GM19238 (cell line): ENCODE data around the gene PSMB9.

Experiments
- DNase-seq: peaks from one replicate; pipeline ENCODE4 v3.0.0; 2011; ENCODE audit warnings: low spot score; ENCODE audit not compliant: insufficient read length

Gene PSMB9

DNA sequence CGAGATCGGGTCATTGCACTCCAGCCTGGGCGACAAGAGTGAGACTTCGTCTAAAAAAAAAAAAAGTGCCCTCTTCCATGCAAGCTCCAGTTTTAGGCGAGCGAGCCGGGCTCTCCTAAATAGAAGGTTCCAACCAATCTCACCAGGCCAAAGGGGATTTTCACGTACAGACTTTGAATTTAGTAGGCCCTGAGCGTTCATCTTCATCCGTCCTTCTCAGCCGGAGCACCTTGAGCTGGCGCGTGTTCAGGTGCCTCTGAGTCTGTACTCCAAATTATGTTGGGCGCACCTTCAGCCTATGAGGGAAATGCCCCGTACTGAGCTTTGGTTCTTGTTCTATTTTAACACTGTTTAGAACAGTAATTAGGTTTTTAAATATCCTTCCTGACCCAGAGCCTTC is 14.6 kb upstream of the PSMB9 start:
- no peak for DNase-seq

DNA sequence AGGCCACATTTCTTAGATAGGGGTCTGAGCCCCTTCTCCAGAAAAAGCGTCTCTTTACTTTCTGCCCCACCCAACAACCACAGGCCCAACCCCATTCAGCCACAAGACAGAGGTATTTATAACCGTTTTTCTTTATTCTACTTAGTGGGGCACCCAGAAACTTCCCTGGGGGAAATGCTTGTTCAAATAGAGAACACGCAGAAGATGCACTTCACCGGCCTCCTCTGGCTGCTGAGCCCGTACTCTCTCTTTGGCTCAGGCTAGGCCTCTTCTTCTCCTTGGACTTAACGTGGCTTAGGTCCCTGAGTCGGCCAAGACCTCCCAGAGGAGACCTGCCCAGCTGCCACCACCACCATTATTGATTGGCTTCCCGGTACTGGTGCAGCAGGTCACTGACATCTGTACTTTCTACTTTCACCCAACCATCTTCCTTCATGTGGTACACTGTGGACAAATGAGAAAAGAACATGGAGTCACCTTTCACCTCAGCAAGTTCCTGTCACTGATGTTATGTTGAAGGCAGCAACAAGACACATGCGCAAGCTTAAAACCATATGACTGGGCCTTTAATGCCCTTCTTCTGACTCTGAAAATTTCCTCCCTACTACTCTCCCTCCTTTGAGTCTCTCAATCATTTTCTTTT is 13.3 kb upstream of the PSMB9 start:
- no peak for DNase-seq

DNA sequence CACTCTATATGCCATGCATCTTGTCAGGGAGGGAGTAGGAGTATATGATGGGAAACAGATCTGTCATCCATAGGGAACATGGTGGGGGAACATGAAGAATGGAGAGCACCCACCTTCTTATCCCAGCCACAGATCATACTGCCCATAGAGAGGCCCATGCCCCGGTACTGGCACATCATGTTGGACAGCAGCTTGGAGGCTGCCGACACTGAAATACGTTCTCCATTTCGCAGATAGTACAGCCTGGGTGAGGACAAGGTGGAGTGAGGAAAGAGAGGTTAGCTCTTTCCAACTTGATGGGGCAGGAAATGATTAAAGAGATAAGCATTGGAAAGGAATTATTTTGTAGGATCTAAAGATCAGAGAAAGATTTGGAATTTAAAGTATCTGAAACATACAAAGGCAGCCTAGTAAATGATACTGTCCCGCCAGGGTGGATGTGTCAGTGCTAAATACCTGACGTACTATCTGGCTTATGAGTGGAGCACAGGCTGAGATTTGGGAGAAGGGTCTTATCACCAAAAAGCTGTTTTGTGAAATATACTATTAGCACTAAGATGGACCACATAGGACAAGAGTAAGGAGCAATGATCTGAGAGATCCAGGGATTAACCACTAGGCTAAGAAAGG is 11.9 kb upstream of the PSMB9 start:
- DNase-seq: no peak

DNA sequence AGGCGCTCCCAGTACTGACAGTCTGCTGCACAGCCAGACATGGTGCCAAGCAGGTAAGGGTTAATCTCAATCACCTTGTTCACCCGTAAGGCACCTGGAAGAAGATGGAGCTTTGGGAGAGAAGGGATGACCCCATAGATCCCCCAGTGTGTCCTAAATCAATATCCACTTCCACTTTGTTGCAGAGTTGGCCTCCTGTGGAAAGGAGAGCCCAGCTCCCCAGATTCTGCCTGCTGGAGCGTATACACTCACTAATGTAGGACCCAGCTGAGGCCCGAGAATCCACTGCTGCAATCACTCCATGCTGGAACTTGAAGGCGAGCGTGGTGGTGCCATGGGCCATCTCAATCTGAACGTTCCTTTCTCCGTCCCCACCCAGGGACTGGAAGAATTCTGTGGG is 11.3 kb upstream of the PSMB9 start:
- no peak for DNase-seq

DNA sequence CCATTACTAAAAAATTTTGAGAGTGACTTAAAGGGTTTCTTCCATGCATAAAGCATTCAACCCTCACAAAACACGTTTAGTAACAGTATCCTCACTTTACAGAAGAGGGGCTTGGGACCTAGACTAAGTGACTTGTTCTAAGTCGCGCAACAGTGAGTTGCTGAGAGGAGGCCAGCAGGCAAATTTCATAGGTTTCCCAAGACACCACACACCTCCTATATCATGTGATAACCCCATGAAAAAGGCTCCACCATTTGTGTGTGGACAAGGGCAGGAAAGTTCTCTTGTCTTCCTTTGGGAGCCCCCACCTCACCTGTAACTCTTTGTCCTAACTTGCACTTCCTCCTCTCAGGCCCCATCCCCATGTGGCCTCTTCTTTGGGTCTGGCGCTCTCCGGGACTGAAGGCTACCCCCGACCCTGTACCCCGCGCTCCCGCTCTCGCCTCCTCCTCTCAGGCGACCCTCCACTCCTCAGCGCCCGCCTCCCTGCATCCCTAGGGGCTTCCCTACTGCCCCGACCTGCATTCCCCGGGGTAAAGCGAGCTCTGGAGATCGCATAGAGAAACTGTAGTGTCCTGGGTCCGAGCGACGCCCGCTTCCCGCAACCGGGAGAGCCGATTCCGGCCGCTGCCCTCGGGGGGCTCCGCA is 10.5 kb upstream of the PSMB9 start:
- no peak for DNase-seq

DNA sequence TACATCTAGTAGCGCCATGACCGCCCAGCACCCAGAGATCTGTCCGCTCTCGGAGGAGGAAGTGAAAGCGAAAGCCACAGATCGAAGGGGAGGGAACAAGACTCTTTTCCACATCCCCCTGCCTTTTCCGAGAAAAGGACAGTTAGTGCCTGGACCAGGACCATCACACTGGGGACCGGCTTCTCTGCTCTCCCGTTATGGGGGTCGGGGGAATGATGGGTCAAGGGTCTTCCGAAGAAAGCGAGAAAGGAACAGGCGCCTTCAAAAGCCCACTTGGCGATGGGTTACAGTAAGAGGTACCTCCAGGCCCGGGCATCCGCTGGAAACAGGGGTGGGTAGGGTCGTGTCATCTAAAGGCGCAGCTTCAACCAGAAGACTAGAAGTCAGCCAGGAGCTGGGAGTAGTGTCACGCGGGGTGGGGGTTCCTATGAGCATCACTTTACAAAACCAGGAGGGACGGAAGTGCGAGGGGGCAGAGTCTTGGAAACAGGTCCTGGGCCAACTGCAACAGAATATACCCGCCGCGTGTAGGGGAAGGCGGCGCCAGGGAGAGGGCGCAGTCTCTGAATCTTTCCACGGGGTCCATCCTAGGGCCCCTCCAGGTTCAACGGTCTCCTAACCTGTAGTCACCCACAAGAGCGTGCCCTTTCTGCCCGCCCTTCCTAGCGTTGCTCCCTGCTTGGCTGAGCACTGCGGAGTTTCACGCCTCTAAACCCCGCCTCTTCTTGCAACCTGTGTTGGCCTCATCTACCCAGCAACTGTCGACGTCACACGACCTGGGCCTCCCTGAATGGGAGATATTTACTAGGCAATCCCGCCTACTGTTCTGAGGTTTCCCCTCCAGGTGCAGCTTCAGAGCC is 9.8 kb upstream of the PSMB9 start, which contains the start of gene PSMB8:
Gene PSMB8 (minus strand): TSS at position 69 of the 860 bp plus-strand sequence. CDS start 51 bp downstream, at position 18.
- peak; percentile 70 for DNase-seq

DNA sequence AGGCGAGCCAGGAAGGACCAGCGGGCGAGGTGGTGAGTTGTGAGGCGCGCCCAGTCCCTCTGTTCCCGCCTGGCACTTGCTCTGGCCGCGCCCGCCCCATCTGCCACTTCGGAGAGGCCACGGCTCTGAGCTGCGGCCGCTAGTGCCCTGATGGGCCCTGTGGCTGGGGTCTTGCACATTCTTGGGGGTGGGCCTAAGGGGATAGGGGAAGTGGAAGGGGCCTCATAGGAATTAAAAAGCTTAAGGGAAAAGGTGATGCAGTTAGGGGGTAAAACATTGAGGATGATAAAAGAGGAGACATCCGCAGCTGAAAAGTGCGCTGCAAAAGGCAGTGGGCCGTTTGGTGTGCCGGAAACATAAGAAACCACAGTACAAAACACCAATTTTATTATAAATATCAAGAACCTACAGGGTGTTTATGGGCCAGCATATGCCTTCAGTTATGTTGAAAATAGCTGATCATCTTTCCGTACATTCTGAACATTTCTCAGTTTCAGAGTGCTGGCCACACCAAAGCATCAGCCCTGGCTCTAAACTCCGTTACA is 9.1 kb upstream of the PSMB9 start:
- no peak for DNase-seq

DNA sequence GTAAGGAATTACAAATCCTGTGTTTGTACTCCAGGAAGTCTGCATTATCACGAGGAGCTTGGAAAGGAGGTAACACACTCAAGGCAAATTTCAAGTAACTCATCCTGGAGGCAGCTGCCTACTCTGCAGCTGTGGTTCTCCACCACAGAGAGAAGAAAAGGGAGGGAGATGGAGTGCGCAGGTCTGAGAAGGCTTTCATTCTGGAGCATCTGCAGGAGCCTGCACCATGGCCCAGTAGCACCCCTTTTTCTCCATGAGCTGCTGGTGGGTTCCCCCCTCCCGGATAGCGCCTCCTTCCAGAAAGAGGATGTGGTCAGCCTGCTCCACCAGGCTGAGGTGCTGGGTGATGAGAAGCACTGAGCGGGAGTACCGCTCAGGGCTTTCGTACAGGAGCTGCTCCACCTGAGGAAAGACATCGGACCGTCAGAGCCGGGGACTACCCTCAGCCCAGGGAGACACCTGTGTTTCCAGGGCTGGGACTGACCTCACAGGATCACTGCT is 8.6 kb upstream of the PSMB9 start:
- DNase-seq: no peak

DNA sequence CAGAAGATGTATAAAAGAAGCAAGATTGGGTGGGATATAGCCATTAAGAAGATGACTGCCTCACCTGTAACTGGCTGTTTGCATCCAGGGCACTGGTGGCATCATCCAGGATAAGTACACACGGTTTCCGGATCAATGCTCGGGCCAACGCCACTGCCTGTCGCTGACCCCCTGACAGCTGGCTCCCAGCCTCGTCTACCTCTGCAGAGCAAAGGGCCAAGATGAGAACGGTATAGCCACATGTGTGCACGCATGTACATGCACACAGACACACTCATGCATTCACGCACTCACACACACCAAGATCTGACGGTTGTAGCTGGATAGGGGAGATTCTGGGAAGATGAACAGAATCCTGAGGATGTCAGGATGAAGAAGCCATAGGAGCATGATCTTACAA is 7.0 kb upstream of the PSMB9 start:
- no peak for DNase-seq

DNA sequence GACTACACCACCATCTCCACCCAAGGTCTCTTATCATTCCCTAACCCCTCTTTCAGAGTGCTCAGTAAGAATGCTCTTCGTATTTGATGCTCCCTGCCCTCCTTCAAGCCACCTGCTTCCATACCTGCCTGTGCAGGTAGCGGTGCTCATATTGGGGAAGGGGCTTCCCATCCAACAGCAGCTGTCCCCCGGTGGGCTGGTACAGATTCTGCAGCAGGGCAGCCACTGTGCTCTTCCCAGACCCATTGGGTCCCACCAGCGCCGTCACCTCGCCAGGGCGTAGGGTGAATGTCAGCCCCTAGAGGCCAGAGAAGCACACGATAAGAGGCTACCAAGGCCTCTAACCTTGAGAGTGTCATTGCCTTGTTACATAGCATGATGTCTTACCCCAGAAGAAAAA is 6.2 kb upstream of the PSMB9 start:
- DNase-seq: no peak

DNA sequence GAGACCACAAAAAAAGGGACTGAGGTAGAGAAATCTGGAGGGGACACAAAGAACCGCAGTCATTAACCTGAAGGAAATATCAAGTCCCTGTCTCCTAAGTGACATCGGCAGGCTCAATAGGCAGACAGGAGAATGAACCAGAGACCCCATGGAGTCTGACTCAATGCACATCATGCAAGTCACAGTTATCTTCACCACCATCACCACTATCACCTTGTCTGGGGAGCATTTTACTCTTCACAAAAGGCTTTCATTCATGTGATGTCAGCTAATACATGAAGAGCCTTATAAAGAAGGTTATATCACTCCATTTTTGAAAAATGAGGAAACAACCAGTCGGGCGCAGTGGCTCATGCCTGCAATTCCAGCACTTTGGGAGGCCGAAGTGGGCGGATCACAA is 4.9 kb upstream of the PSMB9 start:
- no peak for DNase-seq

DNA sequence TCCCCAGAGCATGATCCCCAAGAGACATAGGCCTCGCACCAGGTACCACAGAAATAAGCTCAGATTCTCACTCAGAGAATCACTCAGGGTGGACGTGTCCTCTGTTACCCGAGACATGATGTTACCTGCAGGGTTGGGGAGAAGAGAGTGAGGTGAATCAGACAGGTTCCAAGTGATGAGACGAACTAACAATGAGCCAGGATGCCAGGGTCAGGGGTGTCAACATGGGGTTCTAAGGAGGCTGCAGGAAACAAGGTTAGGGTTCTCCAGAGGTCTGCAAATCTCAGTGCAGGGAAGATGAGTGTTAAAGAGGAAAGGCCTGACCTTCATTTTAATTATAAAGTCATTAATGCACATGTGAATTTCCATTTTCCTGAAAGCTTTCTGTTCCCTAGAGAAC is 3.0 kb upstream of the PSMB9 start:
- DNase-seq: no peak

DNA sequence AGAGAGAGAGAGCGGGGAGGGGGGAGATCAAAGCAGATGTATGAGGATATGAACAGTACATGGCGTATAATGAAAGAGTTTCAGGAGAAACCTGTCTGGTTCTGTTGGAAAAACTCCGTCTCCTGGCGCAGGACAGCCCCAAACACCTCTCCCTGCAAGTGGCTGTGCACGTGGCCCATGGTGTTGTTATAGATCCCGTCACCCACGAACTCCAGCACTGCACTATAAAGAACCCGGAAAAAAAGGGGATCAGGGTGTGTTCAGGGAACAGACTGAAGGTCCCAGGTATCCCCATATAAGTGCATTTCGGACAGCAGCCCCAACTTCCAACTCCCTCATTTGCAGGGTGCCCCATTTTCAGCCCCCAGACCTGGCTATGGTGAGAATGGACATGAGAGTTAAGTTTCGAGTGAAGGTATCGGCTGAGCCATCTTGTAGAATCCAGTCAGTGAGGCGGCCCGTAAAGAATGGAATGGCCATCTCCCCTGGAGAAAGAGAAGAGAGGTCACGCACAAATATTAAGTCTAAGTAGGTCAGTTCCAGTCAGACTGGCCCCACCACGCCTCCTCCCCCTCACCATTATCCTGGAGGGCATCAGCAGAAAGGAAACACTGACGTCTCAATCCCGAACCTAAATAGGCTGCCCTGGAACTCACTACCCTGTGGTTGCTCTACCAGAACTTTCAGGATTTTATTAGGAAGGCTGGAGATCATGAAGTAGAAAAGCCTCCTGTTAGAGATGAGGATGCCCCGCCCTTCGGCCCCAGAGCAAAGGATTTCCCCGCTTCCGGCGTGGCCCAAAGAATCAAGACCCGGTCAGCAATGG is 1.8 kb upstream of the PSMB9 start:
- no peak for DNase-seq

DNA sequence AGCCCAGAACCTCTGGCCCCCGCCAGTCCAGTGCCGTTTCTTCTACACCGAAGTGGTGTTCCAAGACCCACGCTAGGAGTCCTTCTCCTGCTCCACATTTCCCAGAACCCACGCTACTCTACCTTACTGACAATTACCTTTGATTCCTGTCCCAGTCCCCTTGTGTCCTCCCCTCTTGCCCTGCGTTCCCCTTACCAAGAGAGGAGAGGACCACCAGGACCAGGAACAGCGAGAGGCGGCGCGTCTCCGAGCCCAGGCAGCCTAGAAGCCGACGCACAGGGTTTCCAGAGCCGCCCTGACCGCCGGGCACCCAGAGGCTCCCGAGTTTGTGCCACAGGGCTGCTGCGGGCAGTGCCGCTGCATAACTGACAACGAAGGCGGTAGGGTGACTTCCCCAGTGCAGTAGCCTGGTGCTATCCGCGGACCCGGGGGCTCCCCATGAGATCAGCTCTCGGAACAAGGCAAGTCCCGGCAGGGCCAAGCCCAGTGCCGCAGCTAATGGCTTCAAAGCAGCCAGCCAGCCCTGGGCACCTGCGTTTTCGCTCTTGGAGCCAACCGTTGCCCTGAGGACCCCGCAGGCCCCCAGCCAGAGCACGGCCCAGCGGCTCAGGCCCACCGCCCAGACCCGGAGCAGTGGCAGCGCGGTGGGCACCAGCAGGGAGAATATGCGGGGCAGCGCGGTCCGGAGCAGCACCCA is 1.0 kb upstream of the PSMB9 start:
- no peak for DNase-seq

DNA sequence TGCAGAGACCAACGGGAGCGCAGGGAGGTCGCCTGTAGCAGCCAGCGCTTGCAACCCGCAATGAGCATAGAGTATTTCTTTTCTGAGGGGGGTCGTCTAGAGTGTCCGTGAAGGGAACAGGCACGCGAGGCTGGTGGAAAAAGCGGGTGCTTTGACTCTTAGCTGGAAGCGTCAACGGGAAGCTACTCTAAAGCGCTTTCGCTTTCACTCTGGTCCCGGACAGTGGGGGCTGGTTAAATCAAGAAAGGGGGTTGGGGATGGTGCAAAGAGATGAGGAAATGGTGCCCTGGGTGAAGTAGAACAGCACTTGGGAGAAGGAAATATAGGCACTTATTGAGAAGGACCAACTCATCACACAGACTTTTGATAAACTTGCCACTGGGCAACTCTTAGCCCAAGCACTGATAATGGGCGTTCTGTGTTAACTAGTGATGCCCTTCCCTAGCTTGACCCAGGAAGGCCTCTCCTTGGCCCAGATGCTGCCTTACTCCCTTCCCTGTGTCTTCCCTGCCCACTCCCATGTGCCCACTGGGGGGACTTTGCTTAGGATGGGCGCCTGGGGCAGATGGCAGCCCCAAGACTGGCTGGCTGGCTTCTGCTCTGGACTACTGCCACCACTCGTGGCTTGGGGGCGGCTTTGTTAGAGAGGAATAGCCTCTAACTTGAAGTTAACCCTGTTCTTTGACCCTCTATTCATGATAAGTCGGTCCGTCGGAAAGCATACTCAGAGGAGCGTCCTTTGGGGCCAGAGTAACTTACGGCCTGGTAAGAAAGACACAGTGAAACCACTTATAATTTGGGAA is 585 bp downstream of the PSMB9 start:
- no peak for DNase-seq

DNA sequence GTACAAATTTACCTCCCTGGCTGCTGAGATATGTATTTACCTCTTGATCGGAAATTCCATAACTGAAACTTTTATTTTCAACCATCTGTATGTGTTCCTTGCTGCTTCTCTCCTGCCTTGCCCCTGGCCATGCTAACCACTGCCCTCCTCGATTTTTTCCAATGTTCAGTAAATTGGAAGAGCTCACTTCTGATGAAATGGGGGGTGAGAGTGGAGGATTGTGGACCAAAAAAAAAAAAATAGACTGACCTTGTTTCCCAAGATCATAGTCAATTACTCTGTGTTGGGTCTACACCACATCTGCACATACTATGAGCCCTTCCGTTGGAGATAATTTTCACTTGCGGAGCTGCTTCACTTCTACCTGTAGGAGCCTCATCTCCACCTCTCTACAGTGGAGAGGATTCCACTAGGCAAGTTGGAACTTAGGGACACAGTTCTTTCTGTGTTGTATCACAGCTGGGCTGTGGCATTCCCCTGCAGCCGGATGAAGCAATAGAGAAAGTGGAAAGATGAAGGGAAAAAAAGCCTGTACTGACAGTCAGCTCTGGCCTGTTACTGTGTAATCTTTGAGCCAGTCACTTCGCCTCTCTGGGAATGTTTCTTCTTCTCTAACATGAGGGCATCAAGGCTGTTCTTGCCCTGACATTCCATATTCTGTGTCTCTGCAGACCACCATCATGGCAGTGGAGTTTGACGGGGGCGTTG is 1.6 kb downstream of the PSMB9 start:
- no peak for DNase-seq

DNA sequence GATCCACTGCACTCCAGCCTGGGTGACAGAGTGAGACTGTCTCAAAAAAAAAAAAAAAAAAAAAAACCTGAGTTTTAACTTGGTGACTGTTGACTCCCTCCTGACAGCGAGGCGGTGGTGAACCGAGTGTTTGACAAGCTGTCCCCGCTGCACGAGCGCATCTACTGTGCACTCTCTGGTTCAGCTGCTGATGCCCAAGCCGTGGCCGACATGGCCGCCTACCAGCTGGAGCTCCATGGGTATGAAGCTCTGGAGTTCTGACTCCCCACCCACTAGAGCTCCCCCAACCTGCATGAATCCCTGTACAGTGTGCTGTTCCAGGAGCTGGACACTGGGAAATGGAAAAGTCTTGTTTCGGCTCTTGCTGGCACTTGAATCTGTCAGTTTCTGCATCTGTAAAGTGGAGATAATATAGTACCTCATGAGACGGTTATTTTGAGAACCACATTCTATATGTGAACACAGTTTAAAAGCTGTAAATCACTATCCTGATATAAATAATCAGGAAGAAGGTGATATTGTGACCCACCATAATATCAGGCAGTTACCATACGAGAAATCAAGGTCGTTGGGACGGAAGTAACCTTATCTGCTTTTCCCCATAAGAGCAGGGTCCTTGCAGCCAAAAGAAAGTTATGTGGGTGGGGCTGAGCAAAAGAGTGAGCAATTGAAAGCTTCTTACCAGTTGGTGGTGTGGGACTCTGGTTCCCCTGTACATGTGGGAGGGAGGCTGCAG is 3.3 kb downstream of the PSMB9 start:
- no peak for DNase-seq

DNA sequence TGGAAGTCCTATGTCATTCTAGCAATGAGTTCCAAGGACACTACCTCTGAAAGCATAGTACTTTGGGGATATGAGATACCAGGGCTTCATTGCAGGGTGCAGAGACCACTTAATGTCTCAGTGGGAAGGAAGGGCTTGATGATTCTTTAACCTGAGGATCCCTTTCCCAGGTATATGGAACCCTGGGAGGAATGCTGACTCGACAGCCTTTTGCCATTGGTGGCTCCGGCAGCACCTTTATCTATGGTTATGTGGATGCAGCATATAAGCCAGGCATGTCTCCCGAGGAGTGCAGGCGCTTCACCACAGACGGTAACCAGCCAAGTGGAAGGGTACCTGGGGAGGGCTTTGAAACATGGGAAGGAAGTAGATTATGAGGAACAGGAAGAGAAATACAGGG is 4.2 kb downstream of the PSMB9 start:
- no peak for DNase-seq
